NOMO-1 treated with dmso at 0.1 percent for 144 hours (cell line): ENCODE measurements around the gene FBXW8.

Experiments
- DNase-seq: peaks from one replicate; lab custom pipeline; 2025; ENCODE audit not compliant: unreplicated experiment; lab: John Stamatoyannopoulos, UW

The FBXW8 gene

DNA sequence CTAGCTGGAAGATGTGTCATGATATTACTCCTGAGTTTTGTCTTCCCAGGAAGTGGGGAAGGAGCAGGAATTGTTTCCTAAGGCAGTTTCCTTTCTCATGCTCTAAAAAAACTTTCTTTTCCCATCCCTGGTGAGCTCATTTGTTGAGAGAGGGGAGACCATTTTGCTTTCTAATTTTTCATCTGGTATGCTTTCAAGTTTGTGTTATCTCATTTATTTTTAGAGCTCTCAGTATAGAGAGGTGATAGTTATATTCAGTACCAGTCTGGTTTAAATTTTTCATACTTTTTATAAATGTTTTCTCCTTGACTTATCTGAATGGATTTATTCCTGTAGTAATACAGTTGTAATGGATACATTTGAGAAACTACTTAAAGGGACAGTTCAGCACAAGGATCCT is 79.6 kb downstream of the FBXW8 start:
- no peak for DNase-seq

DNA sequence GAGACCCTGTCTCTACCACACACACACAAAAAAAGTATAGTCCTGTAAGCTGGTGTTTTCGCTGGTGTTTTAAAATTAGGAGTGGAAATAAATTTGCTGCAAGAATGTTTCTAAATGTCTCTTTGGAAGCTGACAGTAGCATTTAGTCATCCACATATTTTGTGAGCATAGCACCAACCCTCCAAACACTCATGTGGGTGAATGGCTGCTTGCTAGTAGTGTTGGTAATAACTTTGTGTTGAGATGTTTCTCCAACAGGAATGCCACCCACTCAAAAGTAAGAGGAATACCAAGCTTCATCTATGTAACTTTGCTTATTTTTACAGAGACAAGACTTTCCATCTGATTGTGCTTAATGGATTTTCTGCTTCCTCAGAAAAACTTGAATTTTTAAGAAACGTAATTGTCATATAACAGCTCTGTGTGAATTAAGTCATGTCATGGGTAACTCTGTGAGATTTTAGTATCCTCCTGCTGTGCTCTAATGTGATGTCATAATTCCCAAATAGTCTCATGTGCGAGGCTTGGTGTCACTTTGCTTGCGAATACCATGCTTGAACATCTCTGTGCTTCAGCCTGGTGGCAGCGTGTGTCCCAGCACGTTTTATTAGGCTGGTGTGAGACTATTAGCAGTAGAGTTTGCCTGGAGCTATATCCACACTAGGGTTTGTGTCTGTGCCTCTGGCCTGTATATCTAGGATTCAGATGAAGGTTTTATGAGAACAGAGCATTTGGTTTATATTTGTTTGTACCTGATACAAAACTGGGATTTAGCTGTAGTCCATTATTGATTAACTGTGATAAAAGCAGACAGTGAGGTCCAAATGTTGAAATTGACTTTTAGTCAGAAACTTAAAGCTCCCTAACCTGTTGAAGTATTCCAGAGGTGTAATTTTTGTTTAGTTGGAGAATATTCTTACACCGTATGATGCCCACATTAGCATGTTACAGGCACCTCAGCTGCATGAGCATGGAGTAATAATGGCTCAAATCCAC is 80.5 kb downstream of the FBXW8 start:
- no peak for DNase-seq

DNA sequence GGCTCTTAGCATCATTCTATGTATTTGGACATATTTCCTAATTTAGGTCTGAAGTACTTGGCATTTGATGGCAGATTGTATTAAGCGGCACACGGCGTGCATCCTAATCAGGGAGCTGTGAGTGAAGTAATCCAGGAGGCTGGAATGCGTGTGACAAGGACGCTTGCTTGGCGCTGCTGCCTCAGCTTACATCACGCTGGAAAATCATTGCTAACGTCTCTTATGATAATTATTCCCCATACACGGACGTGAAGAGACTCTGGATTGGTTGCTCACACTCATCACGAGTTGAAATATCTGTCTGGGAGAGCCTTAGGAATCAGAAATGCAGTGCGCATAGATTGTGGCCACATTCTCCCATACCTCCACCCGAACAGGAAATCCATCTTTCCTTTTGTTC is 85.3 kb downstream of the FBXW8 start:
- DNase-seq = no peak

DNA sequence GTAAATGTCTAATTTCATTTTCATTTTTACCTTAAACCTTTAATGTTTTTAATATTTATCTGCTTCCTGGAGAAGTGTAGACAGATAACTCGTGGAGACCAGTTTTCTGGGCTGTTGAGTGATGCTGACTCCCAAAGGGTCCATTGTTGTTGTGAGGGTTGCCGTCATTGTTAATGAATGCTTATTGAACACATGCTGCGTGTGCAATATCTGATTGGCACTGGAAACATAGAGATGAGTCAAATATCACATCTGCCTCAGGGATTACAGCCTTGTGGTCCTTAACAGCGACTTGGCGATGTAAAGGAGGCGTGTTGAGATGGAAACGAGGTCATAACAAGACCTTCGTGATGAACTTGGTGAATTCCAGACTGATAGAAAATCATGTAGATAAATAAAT is 85.9 kb downstream of the FBXW8 start:
- DNase-seq = no peak

DNA sequence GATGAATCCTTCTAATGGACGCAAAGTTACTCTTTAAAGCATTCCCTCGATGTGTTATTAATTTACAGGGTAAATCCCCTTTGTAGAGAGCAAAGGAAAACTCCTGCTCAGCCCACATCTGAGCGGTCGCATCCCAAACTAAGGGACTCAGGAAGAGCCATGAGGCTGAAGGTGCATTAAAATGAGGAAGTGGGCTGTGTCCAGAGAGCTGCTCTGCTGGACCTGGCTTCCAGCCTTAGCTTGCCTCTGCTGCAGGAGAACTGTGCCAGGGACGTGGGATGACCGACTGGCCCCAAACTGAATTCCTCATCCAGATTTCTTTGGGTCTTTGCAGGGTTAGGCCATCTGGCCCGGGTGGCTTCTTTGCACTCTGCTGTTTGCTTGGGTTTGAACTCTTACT is 88.3 kb downstream of the FBXW8 start:
- DNase-seq = no peak

DNA sequence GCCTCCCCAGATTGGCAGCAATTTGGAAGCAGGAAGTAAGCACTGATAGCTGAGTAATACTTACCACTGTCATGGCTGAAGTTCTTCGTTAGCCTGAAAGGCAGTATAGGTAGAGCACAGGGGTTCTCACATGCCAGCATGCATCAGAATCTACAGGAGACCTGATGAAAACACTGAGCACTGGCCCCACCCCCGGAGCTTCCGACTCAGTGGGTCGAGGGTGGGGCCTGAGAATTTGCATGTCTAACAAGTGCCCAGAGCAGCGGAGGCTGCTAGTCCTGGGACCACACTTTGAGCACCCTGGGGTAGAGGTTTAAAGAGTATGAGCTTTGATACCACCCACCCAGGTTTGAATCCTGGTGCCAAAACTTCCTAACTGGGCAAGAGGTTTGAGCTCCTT is 89.6 kb downstream of the FBXW8 start:
- no peak for DNase-seq

DNA sequence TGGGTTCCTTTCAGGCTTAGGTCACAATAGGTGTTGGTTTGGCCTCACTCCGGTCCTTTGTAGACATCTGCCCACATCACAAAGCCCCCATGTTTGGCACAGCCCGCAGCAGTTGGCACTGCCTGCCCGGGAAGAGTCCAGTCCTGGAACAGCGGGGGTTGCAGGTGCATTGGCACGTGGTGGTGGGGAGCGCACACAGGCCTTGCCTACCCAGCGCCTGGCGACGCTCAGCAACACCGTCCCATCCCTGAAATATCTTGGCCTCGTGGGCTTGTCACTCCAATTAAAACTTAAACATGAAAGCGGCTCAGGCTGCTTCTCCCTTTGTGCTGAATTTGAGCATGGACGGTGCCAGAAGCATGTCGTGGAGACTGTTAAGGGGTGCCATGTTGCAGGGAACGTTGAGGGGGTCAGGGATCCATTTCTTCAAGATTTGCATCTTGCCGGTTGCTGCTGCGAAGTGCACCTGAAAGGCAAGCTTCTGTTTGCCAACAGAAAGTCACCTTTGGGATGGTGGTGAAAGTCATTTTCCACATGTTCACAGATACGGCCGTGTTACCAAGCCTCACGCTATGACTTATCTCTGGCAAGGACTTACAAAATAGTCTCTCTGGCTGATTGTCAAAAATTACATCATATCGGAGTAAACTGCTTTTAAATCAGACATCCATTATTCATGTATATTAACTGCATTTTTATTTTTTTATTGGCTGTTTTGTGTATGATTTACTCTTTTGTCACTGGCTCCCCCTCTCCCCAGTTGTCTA is 91.5 kb downstream of the FBXW8 start:
- DNase-seq = no peak

DNA sequence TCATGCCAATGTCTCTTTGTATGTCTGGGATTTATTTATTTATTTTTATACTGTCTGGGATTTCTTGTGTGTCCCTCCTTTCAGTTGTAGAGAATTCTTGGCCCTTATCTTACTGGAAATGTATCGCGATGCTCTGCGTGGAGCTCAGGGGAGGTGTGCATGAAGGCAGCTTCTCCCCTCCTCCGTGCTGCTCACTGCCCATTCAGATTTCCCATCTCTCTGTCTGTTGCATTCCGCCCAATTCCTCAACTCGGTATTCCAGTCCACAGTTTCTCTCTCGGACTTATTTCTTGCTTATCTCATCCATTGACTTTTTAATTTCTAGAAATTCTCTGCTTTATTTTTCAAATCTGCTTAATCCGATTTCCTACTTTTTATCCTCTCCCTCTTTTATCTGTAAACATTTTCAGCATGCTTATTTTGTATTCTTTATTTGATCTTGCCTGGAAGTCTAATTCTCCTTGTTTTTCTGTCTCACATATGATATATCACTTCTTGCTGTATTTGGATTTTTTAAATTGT is 93.2 kb downstream of the FBXW8 start:
- no peak for DNase-seq

DNA sequence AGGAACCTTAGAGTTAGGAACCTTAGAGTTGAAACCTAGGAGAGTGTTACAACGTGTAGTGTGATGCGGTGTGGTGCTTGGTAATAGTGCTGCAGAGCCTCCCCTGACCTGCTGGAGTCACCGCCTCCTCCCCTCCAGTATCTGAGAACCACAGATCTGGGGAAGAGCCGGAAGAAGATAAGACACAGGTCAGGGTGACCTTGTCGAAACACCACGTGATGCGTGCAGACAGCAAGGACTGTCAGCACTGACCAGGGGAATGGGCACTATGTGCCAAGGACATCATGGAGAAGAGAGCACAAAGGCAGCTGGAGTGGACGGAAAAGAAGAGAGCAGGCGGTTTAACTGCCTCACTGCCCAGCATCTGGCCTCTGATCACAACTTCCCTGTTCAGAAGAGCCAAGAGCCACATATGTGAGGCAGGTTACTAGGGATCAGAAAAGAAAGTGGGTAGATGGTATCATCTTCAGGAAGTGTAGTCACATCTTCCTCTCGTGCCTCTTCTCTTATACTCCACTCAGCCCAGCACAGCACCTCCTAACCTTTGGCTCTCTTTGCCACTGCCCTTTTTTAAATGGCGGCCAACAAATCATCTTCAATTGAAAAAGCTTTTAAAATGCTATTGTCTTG is 94.8 kb downstream of the FBXW8 start:
- no peak for DNase-seq

DNA sequence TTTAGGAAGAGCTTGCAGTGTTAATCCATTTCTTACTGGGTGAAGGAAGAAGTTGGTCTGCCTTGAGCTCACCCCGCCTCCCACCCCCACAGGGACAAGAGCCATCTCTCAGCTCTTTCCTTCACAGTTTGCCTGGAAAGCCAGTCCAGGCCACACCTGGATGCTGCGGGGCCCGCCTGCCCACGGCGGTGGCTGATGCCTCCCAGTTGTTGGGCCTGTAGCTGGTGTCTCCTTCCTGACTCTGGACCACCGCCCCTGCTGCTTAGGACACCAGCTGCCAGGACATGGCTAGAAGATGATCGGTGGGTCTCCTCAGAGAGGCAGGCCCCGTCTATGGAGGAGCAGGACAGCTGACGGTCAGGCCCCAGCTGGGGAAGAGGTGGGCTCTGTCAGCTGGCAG is 95.6 kb downstream of the FBXW8 start:
- no peak for DNase-seq

DNA sequence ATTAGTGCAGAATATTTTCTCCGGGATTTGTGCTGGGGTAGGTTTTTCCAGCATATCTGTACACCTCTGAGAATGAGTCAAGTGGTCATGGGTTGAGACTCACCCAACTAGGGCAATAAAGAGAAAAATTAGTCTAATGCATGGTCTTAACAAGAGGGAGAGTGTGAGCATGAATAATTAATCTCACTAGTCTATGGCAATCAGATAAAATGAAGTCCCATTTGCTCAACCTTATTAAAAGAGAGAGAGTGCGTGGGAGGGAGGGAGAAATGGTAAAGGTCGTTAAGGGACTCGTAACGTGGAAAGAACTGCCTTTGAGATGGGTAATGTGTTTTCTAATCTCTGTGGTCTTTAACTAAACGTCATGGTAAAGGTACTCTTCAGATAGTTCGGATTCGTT is 96.8 kb downstream of the FBXW8 start:
- DNase-seq = no peak

DNA sequence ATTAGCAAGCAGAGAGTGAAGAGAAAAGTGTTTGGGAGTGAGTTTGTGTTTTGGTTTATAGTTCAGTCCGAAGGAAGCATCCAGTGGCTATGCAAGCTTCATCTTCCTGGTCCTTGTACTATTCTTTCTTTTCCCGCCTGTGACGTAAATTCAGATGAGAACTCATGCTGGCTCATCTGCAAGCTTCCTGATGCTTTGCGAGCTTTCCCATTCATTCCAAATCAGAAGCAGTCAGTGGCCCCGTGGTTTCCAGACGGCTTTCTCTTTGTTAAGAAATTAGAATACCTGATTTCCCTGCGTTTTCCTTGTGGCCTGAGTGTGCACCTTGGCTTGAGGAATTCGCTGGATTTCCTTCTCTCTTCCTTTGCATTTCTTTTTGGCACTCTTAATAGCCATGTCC is 99.0 kb downstream of the FBXW8 start:
- no peak for DNase-seq

DNA sequence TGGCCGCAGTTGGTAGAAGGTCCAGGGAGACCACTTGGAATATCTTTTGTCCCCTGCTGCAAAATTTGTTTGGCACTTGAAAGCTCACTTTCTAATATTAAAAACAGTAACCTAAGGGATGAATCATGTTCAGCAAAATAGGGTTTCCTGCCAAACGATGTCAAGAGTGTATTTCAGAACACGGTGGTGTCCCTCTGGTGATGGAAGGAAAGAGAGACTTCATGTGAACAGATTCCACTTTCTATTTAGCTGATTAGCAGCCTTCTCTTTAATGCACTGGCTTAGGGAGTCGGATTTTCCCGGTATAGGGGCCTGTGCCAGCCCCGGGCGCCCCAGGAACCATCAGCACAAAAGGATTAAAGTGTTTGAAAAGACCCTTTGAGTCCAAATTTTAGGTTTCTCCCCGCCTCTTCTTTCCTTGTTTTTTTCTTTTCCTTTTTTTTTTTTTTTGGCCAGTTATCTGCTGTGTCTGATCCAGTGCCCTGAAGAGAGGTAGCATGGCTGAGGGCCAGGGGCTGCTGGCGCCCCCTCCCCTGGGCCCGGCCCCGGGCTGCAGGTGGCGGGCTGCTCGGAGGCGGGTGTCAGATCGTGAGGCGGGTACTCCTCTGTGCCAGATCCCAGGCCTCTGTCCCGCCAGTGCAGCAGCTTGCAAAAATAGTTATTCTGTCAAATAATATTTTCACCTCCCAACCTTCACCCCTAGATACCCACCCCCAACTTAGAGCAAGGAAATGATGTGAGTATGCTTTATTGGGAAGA is 100.1 kb downstream of the FBXW8 start:
- no peak for DNase-seq

DNA sequence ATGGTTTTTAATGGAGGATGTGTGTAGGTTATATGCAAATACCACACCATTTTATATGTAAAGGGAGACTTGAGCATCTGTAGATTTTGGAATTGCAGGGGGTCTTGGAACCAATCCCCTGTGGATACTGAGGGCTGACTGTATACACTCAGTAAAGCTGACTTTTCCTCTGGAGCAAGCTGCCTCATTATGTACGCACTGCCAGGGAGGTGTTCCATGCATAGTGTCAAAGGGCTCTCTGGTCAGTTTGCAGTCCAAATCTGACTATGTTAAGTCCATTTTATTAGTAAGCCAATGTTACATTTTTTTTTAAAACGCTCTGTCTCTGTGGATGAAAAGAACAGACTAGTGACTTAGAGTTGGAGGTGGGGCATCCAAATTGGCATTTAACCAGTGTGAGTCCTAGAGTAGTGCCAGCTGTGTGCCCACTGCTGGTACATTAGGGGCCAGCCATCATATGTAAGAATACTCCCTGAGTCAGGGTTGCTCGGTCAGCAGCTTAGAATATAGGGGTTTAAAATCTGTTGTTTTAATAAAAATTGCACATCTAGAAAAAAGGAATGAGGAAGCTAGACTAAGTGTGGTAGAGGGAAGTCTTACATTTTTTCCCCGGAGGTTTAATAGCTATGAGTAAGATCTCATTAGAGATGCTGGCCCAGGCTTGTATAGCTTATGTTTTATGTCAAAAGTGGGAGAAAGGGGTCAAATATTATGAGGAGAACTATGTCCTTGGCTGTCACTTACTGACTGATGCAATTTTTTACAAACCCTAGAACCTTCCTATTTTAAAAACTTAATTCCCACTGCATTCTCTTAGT is 101.4 kb downstream of the FBXW8 start:
- DNase-seq = peak; percentile 22

DNA sequence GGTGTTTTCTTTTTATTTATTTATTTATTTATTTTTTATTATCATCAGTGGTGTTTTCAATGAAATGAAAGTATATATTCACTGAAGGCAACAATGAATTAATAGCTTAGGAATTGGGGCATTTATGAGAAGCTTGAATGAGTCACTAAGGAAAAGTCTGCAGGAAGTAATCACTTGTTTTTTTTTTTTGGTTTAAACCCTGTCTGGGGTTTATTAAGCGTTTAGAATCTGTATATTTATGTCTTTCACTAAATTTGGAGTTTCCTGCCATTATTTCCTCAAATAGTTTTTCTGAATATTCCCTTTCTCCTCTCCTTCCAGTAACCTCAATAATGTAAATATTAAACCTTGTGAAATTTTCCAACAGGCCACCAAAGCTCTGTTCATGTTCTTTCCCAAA is 103.0 kb downstream of the FBXW8 start:
- no peak for DNase-seq

DNA sequence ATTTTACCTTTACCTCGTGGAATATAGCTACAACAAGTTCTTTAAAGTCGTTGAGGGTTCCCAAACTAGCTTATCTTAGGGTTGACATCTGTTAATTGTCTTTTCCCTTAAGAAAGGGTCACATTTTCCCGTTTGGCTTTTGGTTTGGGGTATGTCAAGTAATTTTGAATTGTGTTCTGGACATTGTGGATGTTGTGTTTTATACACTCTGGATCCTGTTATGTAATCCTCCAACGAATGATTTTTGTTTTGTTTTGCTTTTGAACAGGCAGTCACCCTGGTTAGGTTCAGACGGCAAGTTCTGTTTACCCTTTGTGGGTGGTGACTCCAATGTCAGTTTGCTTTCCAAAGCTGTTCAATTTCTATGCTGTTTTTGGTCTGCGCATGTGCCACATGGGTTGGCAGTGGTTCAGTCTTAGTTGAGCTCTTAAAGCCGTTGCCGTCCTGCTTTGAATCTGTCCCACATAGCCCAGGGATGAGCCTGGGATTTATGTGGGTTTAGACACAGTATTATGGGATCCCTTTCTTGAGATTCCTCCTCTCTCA is 103.7 kb downstream of the FBXW8 start:
- DNase-seq = no peak

DNA sequence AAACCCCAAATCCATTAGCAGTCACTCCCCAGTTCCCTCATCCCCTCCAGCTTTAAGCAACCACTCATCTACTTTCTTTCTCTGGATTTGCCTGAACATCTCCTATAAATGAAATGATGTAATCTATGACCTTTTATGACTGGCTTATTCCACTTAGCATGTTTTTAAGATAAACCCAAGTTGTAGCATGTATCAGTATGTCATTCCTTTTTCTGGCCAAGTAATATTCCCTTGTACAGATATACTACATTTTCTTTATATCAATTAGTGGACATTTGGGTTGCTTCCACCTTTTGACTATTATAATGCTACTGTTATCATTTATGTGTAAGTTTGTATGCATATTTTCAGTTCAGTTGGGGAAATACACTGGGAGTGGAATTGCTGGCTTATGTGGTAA is 105.1 kb downstream of the FBXW8 start:
- DNase-seq = no peak

DNA sequence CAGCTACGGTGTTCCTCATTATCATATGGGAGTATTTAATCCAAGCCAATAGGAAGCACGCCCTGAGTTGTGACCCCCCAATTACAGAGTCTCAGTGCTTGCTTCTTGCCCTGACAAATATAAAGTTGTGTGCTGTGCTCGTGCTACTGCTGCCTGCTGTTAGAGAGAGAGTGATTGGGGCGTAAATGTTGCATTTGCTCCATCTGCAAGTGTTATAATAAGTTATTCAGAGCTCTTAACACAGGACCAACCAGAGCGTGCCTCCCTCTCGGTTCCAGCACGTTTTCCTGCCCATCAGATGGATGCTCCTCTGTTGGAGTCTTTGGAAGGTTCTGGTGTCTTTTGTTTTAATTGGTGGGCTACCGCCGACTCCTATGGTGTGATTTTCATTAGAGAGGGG is 107.1 kb downstream of the FBXW8 start:
- DNase-seq = no peak

DNA sequence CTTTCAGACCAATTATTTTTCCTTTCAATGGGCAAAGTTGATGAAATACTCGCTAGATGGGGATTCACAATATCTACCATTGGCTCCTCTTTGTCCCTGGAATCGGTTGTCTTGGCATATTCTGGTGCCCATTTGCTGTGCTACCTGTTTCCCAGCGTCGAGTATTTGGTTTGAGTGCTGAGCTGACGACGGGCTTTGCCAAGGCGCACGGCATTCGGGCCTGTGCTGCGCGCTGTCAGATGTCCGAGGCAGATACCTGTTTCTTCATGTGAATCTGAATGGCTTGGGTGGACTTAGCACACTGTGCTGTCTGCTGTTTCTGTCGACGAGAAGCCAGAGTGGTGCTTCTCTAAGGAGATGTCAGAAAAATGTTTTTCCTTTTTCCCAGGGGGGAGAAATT is 107.5 kb downstream of the FBXW8 start:
- DNase-seq = no peak

DNA sequence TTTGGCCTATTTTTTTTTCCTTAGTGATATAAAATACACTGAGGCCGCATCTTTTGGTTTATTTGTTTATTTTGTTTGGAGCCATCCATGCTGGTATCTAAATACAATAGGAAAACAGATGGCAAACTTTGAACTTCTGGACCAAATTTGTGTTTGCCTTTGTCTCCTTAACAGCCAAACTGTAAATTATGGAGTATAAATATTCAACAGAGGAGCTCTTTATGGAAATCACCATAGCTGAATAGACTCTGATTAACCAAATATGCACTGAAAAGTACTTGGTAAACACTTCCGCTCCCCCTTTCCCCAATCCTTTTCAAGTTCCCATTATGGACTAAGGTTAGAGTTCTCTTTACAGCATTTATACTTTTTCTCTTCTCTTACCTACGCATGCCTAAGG is 107.9 kb downstream of the FBXW8 start:
- DNase-seq = no peak
